H9 (cell line): Measurements from ENCODE around the gene ZFTA. TPM values are rescaled to one million over a fixed set of nuclear protein-coding genes. Genes with fewer than 3 reads are reported as not detected.
"Not testable (repeated sequence)": the region's sequence is repeated elsewhere in the genome, so short reads cannot be mapped to it uniquely, and the experiment has no call there.

Source experiments
- DNase-seq: peaks from one replicate; pipeline ENCODE4 v3.0.0-alpha.2; 2017
- H2AFZ ChIP-seq: one replicate; pipeline ENCODE4 v1.6.1; 2013; ENCODE audit warnings: mild to moderate bottlenecking, low read length, control low read depth, moderate library complexity
- H2AK5ac ChIP-seq: 2 replicates; pipeline ENCODE4 v1.6.1; 2013; ENCODE audit warnings: low read length, control low read depth, mixed read lengths; ENCODE audit not compliant: insufficient read length
- H2BK120ac ChIP-seq: one replicate; pipeline ENCODE4 v1.6.1; 2013; ENCODE audit warnings: low read depth, mild to moderate bottlenecking, low read length, control low read depth, inconsistent platforms; ENCODE audit not compliant: poor library complexity, severe bottlenecking
- H2BK12ac ChIP-seq: 2 replicates; pipeline ENCODE4 v1.6.1; 2013; ENCODE audit warnings: low read length, control low read depth, mixed read lengths, low read depth; ENCODE audit not compliant: insufficient read length
- H2BK15ac ChIP-seq: 2 replicates; pipeline ENCODE4 v1.6.1; 2013; ENCODE audit warnings: low read depth, low read length, control low read depth
- H2BK20ac ChIP-seq: one replicate; pipeline ENCODE4 v1.6.1; 2013; ENCODE audit warnings: low read depth, mild to moderate bottlenecking, low read length, control low read depth, inconsistent platforms; ENCODE audit not compliant: poor library complexity, severe bottlenecking
- H2BK5ac ChIP-seq: 2 replicates; pipeline ENCODE4 v1.6.1; 2013; ENCODE audit warnings: low read length, control low read depth, mixed read lengths; ENCODE audit not compliant: insufficient read length
- H3K14ac ChIP-seq: 2 replicates; pipeline ENCODE4 v1.6.1; 2013; ENCODE audit warnings: low read length, control low read depth; ENCODE audit not compliant: insufficient read depth
- H3K18ac ChIP-seq: 2 replicates; pipeline ENCODE4 v1.6.1; 2013; ENCODE audit warnings: low read depth, mild to moderate bottlenecking, mixed read lengths, low read length, control low read depth; ENCODE audit not compliant: insufficient read length
- H3K23ac ChIP-seq: 2 replicates; pipeline ENCODE4 v1.6.1; 2013; ENCODE audit warnings: low read length, control low read depth, mixed read lengths, low read depth; ENCODE audit not compliant: insufficient read length
- H3K23me2 ChIP-seq: 2 replicates; pipeline ENCODE4 v1.6.1; 2013; ENCODE audit warnings: low read depth, mild to moderate bottlenecking, mixed read lengths, low read length, control low read depth; ENCODE audit not compliant: insufficient read length, poor library complexity, severe bottlenecking
- H3K27ac ChIP-seq: 2 replicates; pipeline ENCODE4 v1.5.1; 2013; ENCODE audit warnings: low read length, control low read depth, mixed read lengths, low read depth; ENCODE audit not compliant: insufficient read length
- H3K27me3 ChIP-seq: 2 replicates; pipeline ENCODE4 v1.6.1; 2013; ENCODE audit warnings: low read length, control low read depth, inconsistent platforms; ENCODE audit not compliant: insufficient read depth
- H3K4ac ChIP-seq: 2 replicates; pipeline ENCODE4 v1.6.1; 2013; ENCODE audit warnings: low read depth, mild to moderate bottlenecking, control low read depth, inconsistent platforms, low read length, moderate library complexity
- H3K4me1 ChIP-seq: 2 replicates; pipeline ENCODE4 v1.6.1; 2013; ENCODE audit warnings: low read length, control low read depth, inconsistent platforms; ENCODE audit not compliant: insufficient read depth
- H3K4me2 ChIP-seq: 2 replicates; pipeline ENCODE4 v1.6.1; 2013; ENCODE audit warnings: low read length, control low read depth, mixed read lengths; ENCODE audit not compliant: insufficient read length, insufficient read depth
- H3K56ac ChIP-seq: 2 replicates; pipeline ENCODE4 v1.6.1; 2013; ENCODE audit warnings: low read depth, mild to moderate bottlenecking, mixed read lengths, low read length, control low read depth; ENCODE audit not compliant: insufficient read length
- H3K79me1 ChIP-seq: 2 replicates; pipeline ENCODE4 v1.6.1; 2013; ENCODE audit warnings: low read depth, mild to moderate bottlenecking, moderate library complexity, low read length, control low read depth, inconsistent platforms; ENCODE audit not compliant: insufficient read depth, poor library complexity, severe bottlenecking
- H3K79me2 ChIP-seq: 2 replicates; pipeline ENCODE4 v1.6.1; 2013; ENCODE audit warnings: low read length, control low read depth, inconsistent platforms; ENCODE audit not compliant: insufficient read depth
- H3K9ac ChIP-seq: 2 replicates; pipeline ENCODE4 v1.6.1; 2013; ENCODE audit warnings: low read length, control low read depth, mixed read lengths; ENCODE audit not compliant: insufficient read length; ENCODE audit errors: extremely low read depth
- H3K9me3 ChIP-seq: one replicate; pipeline ENCODE4 v1.6.1; 2013; ENCODE audit warnings: low read depth, low read length, inconsistent platforms; ENCODE audit not compliant: control insufficient read depth
- H3T11ph ChIP-seq: one replicate; pipeline ENCODE4 v1.6.1; 2013; ENCODE audit warnings: mild to moderate bottlenecking, low read length, control low read depth, inconsistent platforms
- H4K20me1 ChIP-seq: one replicate; pipeline ENCODE4 v1.6.1; 2013; ENCODE audit not compliant: control insufficient read depth, insufficient read length, insufficient read depth
- H4K5ac ChIP-seq: 2 replicates; pipeline ENCODE4 v1.6.1; 2013; ENCODE audit warnings: low read depth, mild to moderate bottlenecking, mixed read lengths, low read length, control low read depth; ENCODE audit not compliant: insufficient read length
- H4K8ac ChIP-seq: replicated peaks from 2 replicates; pipeline ENCODE4 v1.6.1; 2013; ENCODE audit warnings: low read length, control low read depth, mixed read lengths, low read depth; ENCODE audit not compliant: insufficient read length
- H4K91ac ChIP-seq: 2 replicates; pipeline ENCODE4 v1.6.1; 2013; ENCODE audit warnings: low read depth, mild to moderate bottlenecking, moderate library complexity, mixed read lengths, low read length, control low read depth; ENCODE audit not compliant: insufficient read length
- H3K27ac Mint-ChIP-seq, 3 experiments: 2 replicates in 2 of 3; 3 replicates in 1 of 3; pipeline ENCODE4 v1.8.0; 2020 to 2021; ENCODE audit warnings: mixed read lengths in 3 of 3, mild to moderate bottlenecking in 1 of 3, moderate library complexity in 1 of 3
- H3K27me3 Mint-ChIP-seq: 2 replicates; pipeline ENCODE4 v1.8.0; 2021; ENCODE audit warnings: low read depth, mild to moderate bottlenecking, moderate library complexity, mixed read lengths
- H3K36me3 Mint-ChIP-seq, 3 experiments: 2 replicates in 2 of 3; 3 replicates in 1 of 3; pipeline ENCODE4 v1.8.0; 2020 to 2021; ENCODE audit warnings: low read depth in 3 of 3, mixed read lengths in 3 of 3; ENCODE audit not compliant: insufficient read depth in 1 of 3
- H3K4me1 Mint-ChIP-seq, 2 experiments: 2 replicates each; pipeline ENCODE4 v1.8.0; 2020; ENCODE audit warnings: mixed read lengths in 2 of 2
- H3K4me3 Mint-ChIP-seq, 2 experiments: 2 replicates in 1 of 2; 3 replicates in 1 of 2; pipeline ENCODE4 v1.8.0; 2020 to 2021; ENCODE audit warnings: mild to moderate bottlenecking in 2 of 2, mixed read lengths in 2 of 2, moderate library complexity in 1 of 2
- H3K9me3 Mint-ChIP-seq, 2 experiments: 2 replicates in 1 of 2; 3 replicates in 1 of 2; pipeline ENCODE4 v1.8.0; 2020; ENCODE audit warnings: mild to moderate bottlenecking in 2 of 2, mixed read lengths in 2 of 2, moderate library complexity in 1 of 2
- CTCF ChIP-seq: fragments of 200-600 bp; sonication (generic); conservative IDR thresholded peaks from 3 replicates; pipeline ENCODE4 v1.8.0; 2021; ENCODE audit warnings: antibody characterized with exemption, mild to moderate bottlenecking
- WGBS: extraction: QIAGEN DNeasy Blood & Tissue Kit; methylation state at CpG from one replicate; pipeline ENCODE4 v1.1.7; 2013; ENCODE audit warnings: missing lambda C conversion rate, low lambda C conversion rate, mixed read lengths; ENCODE audit not compliant: insufficient read length; ENCODE audit errors: extremely low coverage; 5-methylcytosine and 5-hydroxymethylcytosine counted together
- total RNA-seq: library from RNA; stranded (reverse); gene quantifications from 2 replicates; pipeline ENCODE4 v1.2.1, GENCODE V29; 2021

ZFTA gene
- total RNA-seq, 1 experiment from 2014 or later = 48.2 TPM

- WGBS = no CpG with 5 or more reads among the region's 3 CpGs
- Mint-ChIP-seq H3K27me3 (peaks cover 23% of the 10 kb centered on the region), H3K4me3 (no peak overlapping the region), H3K9me3 (no peaks in the 10 kb centered on the region), H3K36me3 (no peaks in the 10 kb centered on the region), H3K27ac (no peak overlapping the region), H3K4me1 (peaks cover 10 to 12% of the 10 kb centered on the region in 2 experiments)
- H3K23ac ChIP-seq = no peak overlapping the region
- no peak for DNase-seq
- no peak overlapping the region for H2BK15ac ChIP-seq
- H3K9me3 ChIP-seq = no peaks in the 10 kb centered on the region
- TF ChIP-seq CTCF = no peak
- no peaks in the 10 kb centered on the region for H3K79me1 ChIP-seq
- no peak overlapping the region for H3K4ac ChIP-seq
- H3T11ph ChIP-seq = no peak overlapping the region
- H4K5ac ChIP-seq = no peak overlapping the region
- H2AK5ac ChIP-seq = no peak overlapping the region
- peaks cover 7% of the 10 kb centered on the region; the same call in 1 of the 2 replicates for H3K27me3 ChIP-seq
- no peak overlapping the region for H3K27ac ChIP-seq
- no peak overlapping the region for H3K14ac ChIP-seq
- H3K79me2 ChIP-seq = no peaks in the 10 kb centered on the region
- H3K4me2 ChIP-seq = no peak overlapping the region
- H3K4me1 ChIP-seq = peaks cover 3% of the 10 kb centered on the region; the same call in 1 of the 2 replicates
- H3K23me2 ChIP-seq = no peaks in the 10 kb centered on the region
- H4K20me1 ChIP-seq = no peaks in the 10 kb centered on the region
- no peak overlapping the region for H2BK5ac ChIP-seq
- H4K91ac ChIP-seq = no peak overlapping the region
- H4K8ac ChIP-seq = no peak overlapping the region
- H3K18ac ChIP-seq = no peak overlapping the region
- no peak overlapping the region for H2BK12ac ChIP-seq
- no peak overlapping the region for H3K9ac ChIP-seq
- no peak overlapping the region for H2BK120ac ChIP-seq
- no peak overlapping the region for H2BK20ac ChIP-seq
- H2AFZ ChIP-seq = no peak overlapping the region
- no peak overlapping the region for H3K56ac ChIP-seq
Observed at GRCh38 chr11:63775191-63775590, 6.6 kb upstream of the ZFTA start.

- not testable (repeated sequence) for H4K5ac ChIP-seq, H2BK12ac ChIP-seq, H3K4ac ChIP-seq, H3K18ac ChIP-seq, H3K4me2 ChIP-seq, H3K14ac ChIP-seq, H3K56ac ChIP-seq, H3K27ac Mint-ChIP-seq, H2BK120ac ChIP-seq, H4K8ac ChIP-seq, H2BK20ac ChIP-seq, H3K23ac ChIP-seq, H3K79me2 ChIP-seq, DNase-seq, H2BK15ac ChIP-seq, H3K9me3 Mint-ChIP-seq, H2AFZ ChIP-seq, H3K4me1 ChIP-seq, H4K91ac ChIP-seq, H3K27ac ChIP-seq, H4K20me1 ChIP-seq, H2BK5ac ChIP-seq, H3K36me3 Mint-ChIP-seq, H2AK5ac ChIP-seq, H3K9ac ChIP-seq, H3T11ph ChIP-seq, H3K79me1 ChIP-seq, H3K27me3 ChIP-seq, H3K9me3 ChIP-seq
- peaks cover 15% of the 10 kb centered on the region for H3K23me2 ChIP-seq
- Mint-ChIP-seq H3K4me3 (peak overlapping the region in 1 of 2 experiments; percentile 6; a peak in 2 of 5 replicates), H3K27me3 (peaks cover 24% of the 10 kb centered on the region), H3K4me1 (peaks cover 22 to 25% of the 10 kb centered on the region in 2 experiments)
- no CpG with 5 or more reads among the region's 2 CpGs for WGBS
Observed at GRCh38 chr11:63771741-63772318, 3.3 kb upstream of the ZFTA start.
